ENCODE measurements around the gene TJP2. TPM values are rescaled to one million over a fixed set of nuclear protein-coding genes. Genes with fewer than 3 reads are reported as not detected.

The TJP2 gene
- total RNA-seq, 1 donor from 2014 or later, result 6.0 TPM

- peaks cover 3% of the 10 kb centered on the region for H3K27me3 Mint-ChIP-seq (ENCODE audit: unreplicated experiment)
- TF ChIP-seq, protein P1, sequence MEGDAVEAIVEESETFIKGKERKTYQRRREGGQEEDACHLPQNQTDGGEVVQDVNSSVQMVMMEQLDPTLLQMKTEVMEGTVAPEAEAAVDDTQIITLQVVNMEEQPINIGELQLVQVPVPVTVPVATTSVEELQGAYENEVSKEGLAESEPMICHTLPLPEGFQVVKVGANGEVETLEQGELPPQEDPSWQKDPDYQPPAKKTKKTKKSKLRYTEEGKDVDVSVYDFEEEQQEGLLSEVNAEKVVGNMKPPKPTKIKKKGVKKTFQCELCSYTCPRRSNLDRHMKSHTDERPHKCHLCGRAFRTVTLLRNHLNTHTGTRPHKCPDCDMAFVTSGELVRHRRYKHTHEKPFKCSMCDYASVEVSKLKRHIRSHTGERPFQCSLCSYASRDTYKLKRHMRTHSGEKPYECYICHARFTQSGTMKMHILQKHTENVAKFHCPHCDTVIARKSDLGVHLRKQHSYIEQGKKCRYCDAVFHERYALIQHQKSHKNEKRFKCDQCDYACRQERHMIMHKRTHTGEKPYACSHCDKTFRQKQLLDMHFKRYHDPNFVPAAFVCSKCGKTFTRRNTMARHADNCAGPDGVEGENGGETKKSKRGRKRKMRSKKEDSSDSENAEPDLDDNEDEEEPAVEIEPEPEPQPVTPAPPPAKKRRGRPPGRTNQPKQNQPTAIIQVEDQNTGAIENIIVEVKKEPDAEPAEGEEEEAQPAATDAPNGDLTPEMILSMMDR (IDR thresholded peaks at IDR 0.05; ENCODE audit: partially characterized antibody, unreplicated experiment), result no peak
- H3K36me3 Mint-ChIP-seq (ENCODE audit: unreplicated experiment), result no peaks in the 10 kb centered on the region
- peaks cover 5% of the 10 kb centered on the region for H3K4me1 Mint-ChIP-seq (ENCODE audit: low read depth, unreplicated experiment)
- no peak overlapping the region for H3K27ac Mint-ChIP-seq (ENCODE audit: unreplicated experiment)
- no peaks in the 10 kb centered on the region for H3K9me3 Mint-ChIP-seq (ENCODE audit: unreplicated experiment)
- no peak for DNase-seq
- no peak overlapping the region for H3K4me3 Mint-ChIP-seq (ENCODE audit: unreplicated experiment)
These were observed 25.8 kb downstream of the TJP2 start for GRCh38 chr9:69199769-69200470.

GRCh38 chr9:69202556-69202955 is 28.5 kb downstream of the TJP2 start:
- Mint-ChIP-seq H3K9me3 (ENCODE audit: unreplicated experiment) (no peaks in the 10 kb centered on the region), H3K4me1 (ENCODE audit: low read depth, unreplicated experiment) (peaks cover 6% of the 10 kb centered on the region), H3K36me3 (ENCODE audit: unreplicated experiment) (no peaks in the 10 kb centered on the region), H3K27ac (ENCODE audit: unreplicated experiment) (no peak overlapping the region), H3K27me3 (ENCODE audit: unreplicated experiment) (peaks cover 3% of the 10 kb centered on the region), H3K4me3 (ENCODE audit: unreplicated experiment) (no peak overlapping the region)
- TF ChIP-seq, protein P1 (IDR thresholded peaks at IDR 0.05; ENCODE audit: partially characterized antibody, unreplicated experiment), result no peak
- no peak for DNase-seq

DNA sequence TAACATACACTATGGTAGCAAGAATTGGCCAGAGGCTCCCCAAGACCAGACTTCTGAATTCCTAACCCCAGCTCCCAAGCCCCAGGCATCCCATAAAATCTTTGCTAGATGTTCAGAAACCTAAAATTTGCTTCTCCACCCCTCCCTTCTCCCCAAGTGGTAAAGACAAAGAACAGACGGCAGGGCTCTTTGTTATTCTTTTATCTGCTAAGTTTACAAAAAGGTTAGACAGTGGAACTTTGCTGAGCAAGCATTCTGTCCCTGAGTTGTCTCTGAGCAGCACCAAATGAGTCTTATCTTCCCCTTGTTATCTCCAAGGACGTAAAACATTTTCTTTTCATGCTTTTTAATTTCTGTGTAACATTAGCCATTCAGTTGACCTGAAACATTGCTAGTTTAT is 30.2 kb downstream of the TJP2 start:
- peaks cover 6% of the 10 kb centered on the region for H3K4me1 Mint-ChIP-seq (ENCODE audit: low read depth, unreplicated experiment)
- peaks cover 3% of the 10 kb centered on the region for H3K27me3 Mint-ChIP-seq (ENCODE audit: unreplicated experiment)
- no peak overlapping the region for H3K4me3 Mint-ChIP-seq (ENCODE audit: unreplicated experiment)
- no peaks in the 10 kb centered on the region for H3K9me3 Mint-ChIP-seq (ENCODE audit: unreplicated experiment)
- no peak overlapping the region for H3K27ac Mint-ChIP-seq (ENCODE audit: unreplicated experiment)
- TF ChIP-seq, protein P1 (IDR thresholded peaks at IDR 0.05; ENCODE audit: partially characterized antibody, unreplicated experiment), result no peak
- no peak for DNase-seq
- H3K36me3 Mint-ChIP-seq (ENCODE audit: unreplicated experiment), result no peaks in the 10 kb centered on the region

- TF ChIP-seq, protein P1 (IDR thresholded peaks at IDR 0.05; ENCODE audit: partially characterized antibody, unreplicated experiment), result no peak
- H3K9me3 Mint-ChIP-seq (ENCODE audit: unreplicated experiment), result no peaks in the 10 kb centered on the region
- peaks cover 6% of the 10 kb centered on the region for H3K4me1 Mint-ChIP-seq (ENCODE audit: low read depth, unreplicated experiment)
- peaks cover 3% of the 10 kb centered on the region for H3K27me3 Mint-ChIP-seq (ENCODE audit: unreplicated experiment)
- no peak overlapping the region for H3K4me3 Mint-ChIP-seq (ENCODE audit: unreplicated experiment)
- DNase-seq, result peak; percentile 18
- H3K27ac Mint-ChIP-seq (ENCODE audit: unreplicated experiment), result no peak overlapping the region
- H3K36me3 Mint-ChIP-seq (ENCODE audit: unreplicated experiment), result no peaks in the 10 kb centered on the region
These were observed 30.8 kb downstream of the TJP2 start for GRCh38 chr9:69204849-69205248.

GRCh38 chr9:69206047-69206446 is 32.0 kb downstream of the TJP2 start:
- no peak for DNase-seq
- H3K36me3 Mint-ChIP-seq (ENCODE audit: unreplicated experiment), result no peaks in the 10 kb centered on the region
- H3K4me1 Mint-ChIP-seq (ENCODE audit: low read depth, unreplicated experiment), result peaks cover 6% of the 10 kb centered on the region
- no peaks in the 10 kb centered on the region for H3K27me3 Mint-ChIP-seq (ENCODE audit: unreplicated experiment)
- H3K27ac Mint-ChIP-seq (ENCODE audit: unreplicated experiment), result no peak overlapping the region
- no peak overlapping the region for H3K4me3 Mint-ChIP-seq (ENCODE audit: unreplicated experiment)
- TF ChIP-seq, protein P1 (IDR thresholded peaks at IDR 0.05; ENCODE audit: partially characterized antibody, unreplicated experiment), result no peak
- H3K9me3 Mint-ChIP-seq (ENCODE audit: unreplicated experiment), result no peaks in the 10 kb centered on the region
